Measurements from ENCODE around the gene STEAP2. TPM values are rescaled to one million over a fixed set of nuclear protein-coding genes. Genes with fewer than 3 reads are reported as not detected.

STEAP2 gene
- 3.1 to 5.4 TPM (median 3.8 TPM) in 5 replicates for total RNA-seq (2022; extraction: Qiagen RNA extraction; ENCODE audit: low read depth)

GRCh38 chr7:90211391-90212148, at the start of gene STEAP2:
STEAP2 (plus strand) TSS chr7:90211740; CDS start chr7:90225083, 13,343 bp downstream.

DNA sequence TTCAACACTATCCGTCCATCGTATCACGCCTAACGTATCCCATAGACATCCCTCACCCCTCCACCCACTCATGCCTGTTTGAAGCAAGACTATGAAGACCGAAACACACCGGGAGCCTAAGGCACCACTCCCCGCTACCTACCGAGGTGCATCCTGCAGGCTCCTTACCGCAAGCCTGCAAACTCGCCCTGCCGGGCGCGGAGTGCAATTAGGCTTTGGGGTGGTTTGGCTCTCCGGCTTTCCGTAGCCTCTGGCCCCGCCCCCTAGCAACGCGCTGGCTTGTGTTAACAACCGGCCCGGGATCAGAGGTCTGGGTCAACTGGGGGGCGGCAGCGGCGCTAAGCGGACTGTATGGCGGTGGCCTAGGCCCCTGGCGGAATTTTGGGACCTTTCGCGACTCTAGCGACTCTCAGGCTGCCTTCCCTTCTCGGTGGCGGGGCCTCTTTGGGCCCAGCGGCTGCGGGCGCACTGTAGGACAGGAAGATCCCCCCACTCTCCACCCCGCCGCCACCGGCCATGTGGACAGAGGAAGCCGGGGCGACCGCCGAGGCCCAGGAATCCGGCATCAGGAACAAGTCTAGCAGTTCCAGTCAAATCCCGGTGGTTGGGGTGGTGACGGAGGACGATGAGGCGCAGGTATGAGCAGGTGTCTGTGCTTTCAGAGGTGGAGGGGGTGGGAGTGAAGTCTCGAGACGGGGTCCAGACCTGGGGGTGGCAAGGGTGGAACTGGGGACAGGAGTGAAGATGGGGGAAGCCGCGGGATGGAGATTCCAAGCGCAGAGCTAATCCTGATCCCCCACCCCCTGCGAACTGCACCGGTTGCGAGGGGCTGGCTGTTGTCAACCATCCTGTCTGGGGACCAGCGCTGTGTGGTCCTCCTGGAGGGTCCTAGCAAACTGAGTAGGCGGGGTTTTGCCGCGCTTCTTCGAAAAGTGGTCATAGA, 33.6 kb downstream of the STEAP2 start, which contains the start of gene CFAP69:
Gene CFAP69, plus strand, starts transcription at position 266 of the 943 bp plus-strand sequence. Its CDS starts 251 bp downstream, at position 517.

Other genes starting within 250 kb of the STEAP2 start
- 13.1 to 14.5 TPM (median 13.4 TPM) in 5 replicates for gene STEAP1, start 57.3 kb upstream of the STEAP2 start, total RNA-seq (2022; extraction: Qiagen RNA extraction; ENCODE audit: low read depth)
- gene CFAP69, start 33.4 kb downstream of the STEAP2 start, total RNA-seq (2022; extraction: Qiagen RNA extraction; ENCODE audit: low read depth): 1.3 to 3.1 TPM (median 2.2 TPM) in 5 replicates
- gene FAM237B, start 109.6 kb downstream of the STEAP2 start, total RNA-seq (2022; extraction: Qiagen RNA extraction; ENCODE audit: low read depth): not detected in 5 replicates
- 18.4 to 28.0 TPM (median 24.6 TPM) in 5 replicates for gene GTPBP10, start 135.0 kb downstream of the STEAP2 start, total RNA-seq (2022; extraction: Qiagen RNA extraction; ENCODE audit: low read depth)
- gene CLDN12, start 191.7 kb downstream of the STEAP2 start, total RNA-seq (2022; extraction: Qiagen RNA extraction; ENCODE audit: low read depth): 16.8 to 34.8 TPM (median 27.5 TPM) in 5 replicates